Natural killer cell (primary cell): ENCODE measurements around the gene IQSEC2. TPM values are rescaled to one million over a fixed set of nuclear protein-coding genes. Genes with fewer than 3 reads are reported as not detected.

Source experiments
- ATAC-seq, 3 donors: fragments of 150-1000 bp in 2 of 3; fragments of 200-7000 bp in 1 of 3; cut with Tn5 transposase; 1 replicate in 1 of 3; 2 replicates in 2 of 3; pipeline ENCODE4 v1.10.0; 2021; ENCODE audit warnings: mild to moderate bottlenecking in 2 of 3, moderate library complexity in 2 of 3
- DNase-seq, 2 donors: peaks; one replicate each; pipeline versions ENCODE4 v3.0.0 to v3.0.0-alpha.2; 2013 to 2021; ENCODE audit warnings: mixed read lengths in 1 of 2
- H3K27ac ChIP-seq: one replicate; pipeline ENCODE4 v1.5.1; 2013; ENCODE audit warnings: mild to moderate bottlenecking, low read length
- H3K27me3 ChIP-seq: one replicate; pipeline ENCODE4 v1.6.1; 2013; ENCODE audit warnings: low read length; ENCODE audit not compliant: control insufficient read depth, insufficient read depth
- H3K36me3 ChIP-seq: one replicate; pipeline ENCODE4 v1.6.1; 2013; ENCODE audit warnings: low read length; ENCODE audit not compliant: control insufficient read depth, insufficient read depth
- H3K4me1 ChIP-seq: one replicate; pipeline ENCODE4 v1.6.1; 2013; ENCODE audit warnings: low read length; ENCODE audit not compliant: control insufficient read depth, insufficient read depth
- H3K4me3 ChIP-seq: one replicate; pipeline ENCODE4 v1.5.1; 2013; ENCODE audit warnings: low read length
- H3K9me3 ChIP-seq: one replicate; pipeline ENCODE4 v1.6.1; 2013; ENCODE audit warnings: low read length; ENCODE audit not compliant: control insufficient read depth, insufficient read depth
- H3K27ac Mint-ChIP-seq, 2 donors: one replicate each; pipeline ENCODE4 v1.8.0; 2022; ENCODE audit warnings: mild to moderate bottlenecking in 2 of 2, mixed read lengths in 2 of 2, moderate library complexity in 1 of 2
- H3K27me3 Mint-ChIP-seq, 2 donors: one replicate each; pipeline ENCODE4 v1.8.0; 2022; ENCODE audit warnings: low read depth in 2 of 2, mixed read lengths in 2 of 2
- H3K36me3 Mint-ChIP-seq: one replicate; pipeline ENCODE4 v1.8.0; 2022; ENCODE audit warnings: mixed read lengths
- H3K4me1 Mint-ChIP-seq, 2 donors: one replicate each; pipeline ENCODE4 v1.8.0; 2022; ENCODE audit warnings: mixed read lengths in 2 of 2
- H3K4me3 Mint-ChIP-seq: one replicate; pipeline ENCODE4 v1.8.0; 2022; ENCODE audit warnings: mild to moderate bottlenecking, moderate library complexity, mixed read lengths
- H3K9me3 Mint-ChIP-seq, 2 donors: one replicate each; pipeline ENCODE4 v1.8.0; 2022; ENCODE audit warnings: mixed read lengths in 2 of 2
- CTCF ChIP-seq: fragments of 200-600 bp; IDR thresholded peaks from one replicate; pipeline ENCODE4 v1.8.0; 2022; ENCODE audit warnings: antibody characterized with exemption
- WGBS: methylation state at CpG from one replicate; pipeline ENCODE4 v1.1.7; 2013; ENCODE audit warnings: missing lambda C conversion rate; ENCODE audit not compliant: insufficient coverage; 5-methylcytosine and 5-hydroxymethylcytosine counted together
- intact Hi-C: fragments of 100-400 bp; cut with micrococcal nuclease; formaldehyde crosslinking; loops from one replicate; pipeline ENCODE4 v1.14.2; 2022
- total RNA-seq, 4 donors: library from RNA; stranded (reverse); fragments of 120-200 nt in 1 of 4; gene quantifications; one replicate each; pipeline versions ENCODE4 v1.2.3 to v1.2.4, GENCODE V29; 2013 to 2022

IQSEC2 gene
- total RNA-seq, 3 donors from 2014 or later (not counting 1 experiment from before 2014, with no cell fraction given) = 3.5 to 3.9 (median 3.7) TPM

GRCh38 chrX:53239474-53239873 lies 41.9 kb downstream of the IQSEC2 start:
- DNase-seq = no peak
- Histone ChIP-seq H3K36me3 (no peaks in the 10 kb centered on the region), H3K4me1 (peaks cover 10% of the 10 kb centered on the region), H3K27ac (no peak overlapping the region), H3K4me3 (no peak overlapping the region), H3K9me3 (no peaks in the 10 kb centered on the region), H3K27me3 (no peaks in the 10 kb centered on the region)
- intact Hi-C loops = no loop called here
- no peak overlapping the region for H3K4me3 Mint-ChIP-seq
- no peaks in the 10 kb centered on the region for H3K36me3 Mint-ChIP-seq
- no peak for ATAC-seq
- peaks cover 0 to 9% of the 10 kb centered on the region in 2 donors for H3K4me1 Mint-ChIP-seq
- no peaks in the 10 kb centered on the region for H3K27me3 Mint-ChIP-seq
- 95% methylated on average over 4 of the region's 6 CpGs for WGBS
- H3K27ac Mint-ChIP-seq = no peak overlapping the region
- H3K9me3 Mint-ChIP-seq = no peaks in the 10 kb centered on the region
- no peak for TF ChIP-seq CTCF

GRCh38 chrX:53237056-53237455 lies 44.3 kb downstream of the IQSEC2 start:
- intact Hi-C loops = no loop called here
- WGBS = 81% methylated on average over 7 of the region's 10 CpGs
- no peaks in the 10 kb centered on the region for H3K9me3 Mint-ChIP-seq
- no peaks in the 10 kb centered on the region for H3K27me3 Mint-ChIP-seq
- Histone ChIP-seq H3K4me3 (no peak overlapping the region), H3K27ac (no peak overlapping the region), H3K27me3 (no peaks in the 10 kb centered on the region), H3K9me3 (no peaks in the 10 kb centered on the region), H3K36me3 (no peaks in the 10 kb centered on the region), H3K4me1 (peaks cover 10% of the 10 kb centered on the region)
- no peak overlapping the region for H3K27ac Mint-ChIP-seq
- DNase-seq = no peak
- no peak overlapping the region for H3K4me3 Mint-ChIP-seq
- TF ChIP-seq CTCF = no peak
- ATAC-seq = no peak
- H3K4me1 Mint-ChIP-seq = peaks cover 0 to 4% of the 10 kb centered on the region in 2 donors
- H3K36me3 Mint-ChIP-seq = no peaks in the 10 kb centered on the region

- intact Hi-C loops = no loop called here
- Histone ChIP-seq H3K27me3 (no peaks in the 10 kb centered on the region), H3K9me3 (no peaks in the 10 kb centered on the region), H3K27ac (no peak overlapping the region), H3K4me1 (peaks cover 1% of the 10 kb centered on the region), H3K4me3 (no peak overlapping the region), H3K36me3 (no peaks in the 10 kb centered on the region)
- Mint-ChIP-seq H3K27ac (no peak overlapping the region), H3K27me3 (peaks cover 2 to 3% of the 10 kb centered on the region in 2 donors), H3K36me3 (no peaks in the 10 kb centered on the region), H3K9me3 (no peaks in the 10 kb centered on the region), H3K4me1 (no peaks in the 10 kb centered on the region), H3K4me3 (no peak overlapping the region)
- DNase-seq (no peak), ATAC-seq (no peak)
- TF ChIP-seq CTCF = no peak
- WGBS = 93% methylated on average over 19 of the region's 20 CpGs
These were observed 45.2 kb downstream of the IQSEC2 start for GRCh38 chrX:53236025-53236679.

- peaks cover 4 to 9% of the 10 kb centered on the region in 2 donors for H3K27me3 Mint-ChIP-seq
- H3K4me1 ChIP-seq = no peaks in the 10 kb centered on the region
- no peak overlapping the region for H3K4me3 Mint-ChIP-seq
- no peaks in the 10 kb centered on the region for H3K27me3 ChIP-seq
- TF ChIP-seq CTCF = no peak
- H3K36me3 ChIP-seq = no peaks in the 10 kb centered on the region
- no peaks in the 10 kb centered on the region for H3K4me1 Mint-ChIP-seq
- intact Hi-C loops = no loop called here
- H3K4me3 ChIP-seq = no peak overlapping the region
- no peak overlapping the region for H3K27ac ChIP-seq
- 81% methylated on average over 9 of the region's 12 CpGs for WGBS
- no peaks in the 10 kb centered on the region for H3K9me3 ChIP-seq
- ATAC-seq = no peak
- H3K9me3 Mint-ChIP-seq = no peaks in the 10 kb centered on the region
- no peak overlapping the region for H3K27ac Mint-ChIP-seq
- DNase-seq = no peak
- H3K36me3 Mint-ChIP-seq = no peaks in the 10 kb centered on the region
These were observed 45.8 kb downstream of the IQSEC2 start for GRCh38 chrX:53235566-53235965.
